Retinal pigment epithelial cell (primary cell): ENCODE data around the gene VPS26A.

Source experiments
- DNase-seq: peaks from one replicate; pipeline ENCODE4 v3.0.0-alpha.2; 2010; ENCODE audit warnings: low read depth
- H3K4me3 ChIP-seq: 2 replicates; pipeline ENCODE4 v1.5.1; 2011; ENCODE audit warnings: mild to moderate bottlenecking, low read length, control low read depth, moderate library complexity
- CTCF ChIP-seq: conservative IDR thresholded peaks from 2 replicates; pipeline ENCODE4 v1.5.1; 2011; ENCODE audit warnings: low read depth, low read length, control low read depth, inconsistent platforms

Gene VPS26A

GRCh38 chr10:69218831-69219230, 94.9 kb downstream of the VPS26A start:
- no peak for DNase-seq
- no peak overlapping the region for H3K4me3 ChIP-seq
- TF ChIP-seq CTCF = no peak

- no peak for TF ChIP-seq CTCF
- no peak for DNase-seq
- peak within 1 kb of the TSS; percentile 84 for H3K4me3 ChIP-seq
These were observed 96.1 kb downstream of the VPS26A start, which contains the start of gene HKDC1 for GRCh38 chr10:69220041-69220451. HKDC1 (plus strand) TSS chr10:69220332; CDS start chr10:69220436, 104 bp downstream.

- no peak for DNase-seq
- TF ChIP-seq CTCF = no peak
- H3K4me3 ChIP-seq = peak overlapping the region; percentile 84
These were observed 96.5 kb downstream of the VPS26A start for GRCh38 chr10:69220507-69220906.
